CD8-positive, alpha-beta memory T cell (primary cell): Measurements from ENCODE around the gene NACA2. TPM values are rescaled to one million over a fixed set of nuclear protein-coding genes. Genes with fewer than 3 reads are reported as not detected.

ENCODE experiments used
- polyA plus RNA-seq: library from polyadenylated mRNA; unstranded; fragments of 300-500 nt; fragmentation: Illumina TruSeq; gene quantifications from one replicate; pipeline ENCODE4 v1.2.3, GENCODE V29; 2021
- total RNA-seq, 2 experiments: library from RNA; stranded (reverse); gene quantifications; one replicate each; pipeline ENCODE4 v1.2.3, GENCODE V29; 2021

NACA2 gene
- total and polyA plus RNA-seq, 3 experiments from 2014 or later = not detected

Other genes with a start within 250 kb of the NACA2 start
- gene TBX2, start 191.4 kb downstream of the NACA2 start, total RNA-seq = under 1 TPM; 0.11 to 0.13 TPM
- gene TBX2, start 191.4 kb downstream of the NACA2 start, polyA plus RNA-seq = not detected
- not detected for gene TBX4, start 138.8 kb downstream of the NACA2 start, total RNA-seq
- gene TBX4, start 138.8 kb downstream of the NACA2 start, polyA plus RNA-seq = not detected